HCT116 (cell line): ENCODE measurements around the gene MKNK1. TPM values are rescaled to one million over a fixed set of nuclear protein-coding genes. Genes with fewer than 3 reads are reported as not detected.

Experiments used
- ATAC-seq: fragments of 200-7000 bp; cut with Tn5 transposase; 2 replicates; pipeline ENCODE4 v1.9.1; 2020; ENCODE audit warnings: mild to moderate bottlenecking, moderate library complexity
- BruUV-seq: library from RNA; stranded (reverse); fragments of 400-500 nt; replicated peaks from 2 replicates; lab custom pipeline; 2021; lab: Mats Ljungman, UMichigan
- CTCF ChIA-PET: fragments of 300-600 bp; sonication (Branson Sonifier 250); formaldehyde crosslinking; loops from one replicate; lab custom pipeline; 2021; ENCODE audit warnings: antibody characterized with exemption; lab: Charles Lee
- POLR2A ChIA-PET: fragments of 300-600, 350-600 bp; sonication (Branson Sonifier 250); formaldehyde crosslinking; loops from one replicate; lab custom pipeline; 2021; ENCODE audit warnings: antibody characterized with exemption; lab: Charles Lee
- RAD21 ChIA-PET, 2 experiments: fragments of 300-600 bp; sonication (Branson Sonifier 250); formaldehyde crosslinking; loops; one replicate each; lab custom pipeline; 2023; ENCODE audit warnings: low total read pairs in 2 of 2; ENCODE audit not compliant: uncharacterized antibody in 2 of 2, unreplicated experiment in 2 of 2, low non-redundant PET in 1 of 2; lab: Charles Lee
- DNase-seq: peaks from one replicate; pipeline ENCODE4 v3.0.0-alpha.2; 2010; ENCODE audit warnings: low read depth, low spot score
- H2AFZ ChIP-seq: fragments of 200-600 bp; shearing (Covaris generic), sonication (generic); 2 replicates; pipeline ENCODE4 v1.6.1; 2017; ENCODE audit warnings: low read depth, mixed run types, mixed read lengths, antibody characterized with exemption, low read length; ENCODE audit not compliant: poor library complexity, severe bottlenecking
- H3K27ac ChIP-seq: 2 replicates; pipeline ENCODE4 v1.5.1; 2012; ENCODE audit warnings: low read depth, low read length
- H3K27me3 ChIP-seq: fragments of 200-600 bp; sonication (generic); 2 replicates; pipeline ENCODE4 v1.6.1; 2016; ENCODE audit warnings: mixed run types, low read length, mixed read lengths; ENCODE audit not compliant: insufficient read depth
- H3K36me3 ChIP-seq, 2 experiments: fragments of 200-500 bp in 1 of 2; fragments of 200-600 bp in 1 of 2; sonication (Bioruptor generic) in 1 of 2; sonication (generic) in 1 of 2; 2 replicates each; pipeline versions ENCODE4 v1.5.1 to v1.6.1; 2014 to 2016; ENCODE audit warnings: low read length in 2 of 2, inconsistent platforms in 1 of 2, mixed read lengths in 1 of 2, mixed run types in 1 of 2; ENCODE audit not compliant: insufficient read depth in 2 of 2, control insufficient read depth in 1 of 2
- H3K4me1 ChIP-seq, 2 experiments: fragments of 200-600 bp in 1 of 2; sonication (generic) in 1 of 2; 2 replicates each; pipeline versions ENCODE4 v1.5.1 to v1.6.1; 2012 to 2017; ENCODE audit warnings: low read length in 2 of 2, inconsistent platforms in 1 of 2, mild to moderate bottlenecking in 1 of 2, mixed read lengths in 1 of 2, mixed run types in 1 of 2, moderate library complexity in 1 of 2; ENCODE audit not compliant: insufficient read depth in 2 of 2, control insufficient read depth in 1 of 2
- H3K4me2 ChIP-seq: fragments of 200-600 bp; sonication (generic); 2 replicates; pipeline ENCODE4 v1.6.1; 2017; ENCODE audit warnings: mixed run types, low read length, mixed read lengths
- H3K4me3 ChIP-seq, 2 experiments: fragments of 200-600 bp in 1 of 2; sonication (generic) in 1 of 2; replicated peaks in 1 of 2; 2 replicates each; pipeline ENCODE4 v1.5.1; 2011 to 2016; ENCODE audit warnings: low read length in 2 of 2, control low read depth in 1 of 2, low read depth in 1 of 2, mild to moderate bottlenecking in 1 of 2, mixed read lengths in 1 of 2, mixed run types in 1 of 2
- H3K79me2 ChIP-seq: fragments of 200-600 bp; sonication (generic); 2 replicates; pipeline ENCODE4 v1.6.1; 2017; ENCODE audit warnings: mild to moderate bottlenecking, mixed run types, low read length, moderate library complexity, mixed read lengths; ENCODE audit not compliant: insufficient read depth
- H3K9ac ChIP-seq: fragments of 200-600 bp; sonication (generic); 2 replicates; pipeline ENCODE4 v1.6.1; 2016; ENCODE audit warnings: low read length, mixed read lengths
- H3K9me2 ChIP-seq: fragments of 200-600 bp; sonication (generic), shearing (Covaris generic); 2 replicates; pipeline ENCODE4 v1.6.1; 2017; ENCODE audit warnings: mixed run types, mild to moderate bottlenecking, moderate library complexity; ENCODE audit not compliant: insufficient read depth
- H3K9me3 ChIP-seq, 2 experiments: fragments of 200-500 bp in 1 of 2; fragments of 200-600 bp in 1 of 2; sonication (Bioruptor generic) in 1 of 2; sonication (generic) in 1 of 2; 2 replicates each; pipeline ENCODE4 v1.6.1; 2014 to 2017; ENCODE audit warnings: low read length in 2 of 2, mixed read lengths in 2 of 2, inconsistent platforms in 1 of 2, low read depth in 1 of 2, mild to moderate bottlenecking in 1 of 2, mixed run types in 1 of 2, moderate library complexity in 1 of 2; ENCODE audit not compliant: control insufficient read depth in 1 of 2, insufficient read depth in 1 of 2
- H4K20me1 ChIP-seq: fragments of 200-600 bp; sonication (generic), shearing (Covaris generic); 2 replicates; pipeline ENCODE4 v1.6.1; 2017; ENCODE audit warnings: mixed run types, mild to moderate bottlenecking, moderate library complexity; ENCODE audit not compliant: insufficient read depth
- CBX3 ChIP-seq: IDR thresholded peaks from 2 replicates; pipeline ENCODE4 v1.6.1; 2012; ENCODE audit warnings: low read depth
- CEBPB ChIP-seq: IDR thresholded peaks from 2 replicates; pipeline ENCODE4 v1.6.1; 2012; ENCODE audit warnings: low read depth
- ELF1 ChIP-seq: IDR thresholded peaks from 2 replicates; pipeline ENCODE4 v1.6.1; 2012; ENCODE audit warnings: low read depth, borderline replicate concordance
- EZH2 ChIP-seq: fragments of 200-600 bp; sonication (generic); IDR thresholded peaks from 2 replicates; pipeline ENCODE4 v1.6.1; 2017; ENCODE audit warnings: antibody characterized with exemption, mixed run types
- EZH2phosphoT487 ChIP-seq: fragments of 200-600 bp; IDR thresholded peaks from 2 replicates; pipeline ENCODE4 v1.6.1; 2018; ENCODE audit warnings: antibody characterized with exemption, borderline replicate concordance
- FOSL1 ChIP-seq: IDR thresholded peaks from 2 replicates; pipeline ENCODE4 v1.6.1; 2012; ENCODE audit warnings: low read depth
- JUND ChIP-seq: IDR thresholded peaks from 2 replicates; pipeline ENCODE4 v1.6.1; 2012
- POLR2A ChIP-seq: IDR thresholded peaks from 2 replicates; pipeline ENCODE4 v1.7.0; 2011; ENCODE audit warnings: borderline replicate concordance; ENCODE audit not compliant: insufficient read depth, insufficient read length; ENCODE audit errors: extremely low read depth
- POLR2AphosphoS5 ChIP-seq: IDR thresholded peaks from 2 replicates; pipeline ENCODE4 v1.6.1; 2011; ENCODE audit warnings: mild to moderate bottlenecking, low read depth, low read length, moderate library complexity
- RAD21 ChIP-seq: IDR thresholded peaks from 2 replicates; pipeline ENCODE4 v1.6.1; 2012; ENCODE audit warnings: low read depth, mild to moderate bottlenecking
- SIN3A ChIP-seq: IDR thresholded peaks from 2 replicates; pipeline ENCODE4 v1.6.1; 2012; ENCODE audit warnings: low read depth
- SP1 ChIP-seq: IDR thresholded peaks from 2 replicates; pipeline ENCODE4 v1.6.1; 2012; ENCODE audit warnings: low read depth
- SRF ChIP-seq: IDR thresholded peaks from 2 replicates; pipeline ENCODE4 v1.6.1; 2012; ENCODE audit warnings: low read depth
- TCF7L2 ChIP-seq: IDR thresholded peaks from 2 replicates; pipeline ENCODE4 v1.7.0; 2011; ENCODE audit warnings: borderline replicate concordance, inconsistent platforms; ENCODE audit not compliant: insufficient read depth, insufficient read length; ENCODE audit errors: extremely low read depth
- YY1 ChIP-seq: IDR thresholded peaks from 2 replicates; pipeline ENCODE4 v1.6.1; 2011; ENCODE audit warnings: low read length, low read depth, moderate library complexity, mild to moderate bottlenecking; ENCODE audit not compliant: insufficient replicate concordance; ENCODE audit errors: extremely low read depth
- ZFX ChIP-seq: fragments of 450-650 bp; IDR thresholded peaks from 2 replicates; pipeline ENCODE4 v1.6.1; 2017
- ZNF274 ChIP-seq: fragments of 200-500 bp; sonication (Bioruptor generic); IDR thresholded peaks from 2 replicates; pipeline ENCODE4 v1.6.1; 2014; ENCODE audit warnings: mild to moderate bottlenecking, low read depth, low read length, inconsistent platforms
- intact Hi-C: fragments of 100-400 bp; cut with micrococcal nuclease; formaldehyde crosslinking; loops from 2 replicates; pipeline ENCODE4 v1.10.0; 2022
- total RNA-seq: library from RNA; stranded (reverse); gene quantifications from one replicate; pipeline ENCODE4 v1.2.1, GENCODE V29; 2021; ENCODE audit not compliant: unreplicated experiment
- TF ChIP-seq, protein P1 (sequence below): IDR thresholded peaks from 2 replicates; pipeline ENCODE4 v1.6.1; 2012
- TF ChIP-seq, protein P2 (sequence below): IDR thresholded peaks from 2 replicates; pipeline ENCODE4 v1.6.1; 2011; ENCODE audit warnings: mild to moderate bottlenecking, low read length, moderate library complexity; ENCODE audit not compliant: insufficient replicate concordance; ENCODE audit errors: extremely low read depth
- TF ChIP-seq, protein P3 (sequence below): IDR thresholded peaks from 2 replicates; pipeline ENCODE4 v1.6.1; 2012

The MKNK1 gene
- total RNA-seq, 1 experiment from 2014 or later = 30.9 TPM

DNA sequence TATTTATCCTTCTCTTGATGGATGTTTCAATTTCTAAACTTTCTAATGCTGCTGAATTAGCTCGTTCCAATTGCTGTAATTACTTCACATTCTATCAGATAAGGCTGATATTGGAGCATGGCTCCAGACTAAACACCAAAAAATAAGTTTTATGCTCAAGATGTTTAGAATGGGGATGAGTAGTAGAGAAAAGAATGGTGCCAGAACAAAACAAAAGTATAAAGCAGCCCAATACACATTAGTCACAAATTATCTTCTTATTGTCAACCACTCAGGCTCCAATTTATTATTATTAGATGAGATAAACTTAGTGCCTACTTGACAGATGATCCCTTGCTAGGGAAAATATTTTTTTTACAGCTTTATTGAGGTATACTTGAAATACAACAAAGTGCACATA lies 42.3 kb upstream of the MKNK1 start:
- H3K27me3 ChIP-seq = no peaks in the 10 kb centered on the region
- H3K4me2 ChIP-seq = no peak overlapping the region
- H3K9ac ChIP-seq = no peak overlapping the region
- ATAC-seq = no peak
- CTCF ChIA-PET = no interaction called here
- TF ChIP-seq, protein P1, sequence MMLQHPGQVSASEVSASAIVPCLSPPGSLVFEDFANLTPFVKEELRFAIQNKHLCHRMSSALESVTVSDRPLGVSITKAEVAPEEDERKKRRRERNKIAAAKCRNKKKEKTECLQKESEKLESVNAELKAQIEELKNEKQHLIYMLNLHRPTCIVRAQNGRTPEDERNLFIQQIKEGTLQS = no peak
- TF ChIP-seq POLR2AphosphoS5 (no peak), EZH2phosphoT487 (no peak), YY1 (no peak), CEBPB (no peak), ELF1 (no peak), FOSL1 (no peak), SRF (no peak)
- TF ChIP-seq, all 23 proteins: peak for 0
- POLR2A ChIA-PET = no interaction called here
- Histone ChIP-seq H3K27ac (no peak overlapping the region), H3K4me1 (peaks cover 0 to 6% of the 10 kb centered on the region in 2 experiments; a peak in 2 of 4 replicates), H3K9me2 (no peaks in the 10 kb centered on the region), H3K36me3 (peaks cover 3 to 22% of the 10 kb centered on the region in 2 experiments; a peak in 1 of 4 replicates), H3K4me3 (no peak overlapping the region), H2AFZ (no peak overlapping the region), H3K9me3 (no peaks in the 10 kb centered on the region), H4K20me1 (no peaks in the 10 kb centered on the region), H3K79me2 (no peaks in the 10 kb centered on the region)
- no TSS peak for BruUV-seq
- RAD21 ChIA-PET = no interaction called here
- intact Hi-C loops = no loop called here
- DNase-seq = no peak

DNA sequence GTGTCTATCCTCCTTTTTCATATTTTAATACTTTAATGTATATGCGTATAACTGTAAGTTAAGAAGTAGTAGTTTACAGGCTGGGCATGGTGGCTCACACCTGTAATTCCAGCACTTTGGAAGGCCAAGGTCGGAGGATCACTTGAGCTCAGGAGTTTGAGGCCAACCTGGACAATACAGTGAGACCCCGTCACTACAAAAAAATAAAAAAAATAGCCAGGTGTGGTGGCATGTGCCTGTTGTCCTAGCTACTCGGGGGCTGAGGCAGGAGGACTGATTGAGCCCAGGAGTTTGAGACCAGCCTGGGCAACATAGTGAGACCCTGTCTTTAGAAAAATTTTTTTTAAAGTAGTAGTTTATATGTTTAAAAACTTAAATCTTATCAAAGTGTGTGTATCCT lies 41.7 kb upstream of the MKNK1 start:
- intact Hi-C loops = no loop called here
- Histone ChIP-seq H3K9ac (no peak overlapping the region), H3K4me2 (no peak overlapping the region), H3K36me3 (peaks cover 3 to 22% of the 10 kb centered on the region in 2 experiments; a peak in 1 of 4 replicates), H3K4me1 (peaks cover 0 to 6% of the 10 kb centered on the region in 2 experiments; a peak in 2 of 4 replicates), H3K9me3 (no peaks in the 10 kb centered on the region), H3K4me3 (no peak overlapping the region), H2AFZ (no peak overlapping the region), H3K27me3 (no peaks in the 10 kb centered on the region), H3K27ac (no peak overlapping the region), H3K9me2 (no peaks in the 10 kb centered on the region), H3K79me2 (no peaks in the 10 kb centered on the region), H4K20me1 (no peaks in the 10 kb centered on the region)
- ATAC-seq (no peak), DNase-seq (no peak)
- POLR2A ChIA-PET = no interaction called here
- BruUV-seq = no TSS peak
- CTCF ChIA-PET = no interaction called here
- RAD21 ChIA-PET = no interaction called here
- TF ChIP-seq CBX3 (no peak), JUND (no peak), SRF (no peak), POLR2A (no peak), SIN3A (no peak), SP1 (no peak), EZH2phosphoT487 (no peak), YY1 (no peak), CEBPB (no peak), FOSL1 (no peak), RAD21 (no peak), EZH2 (no peak), ZFX (no peak), ZNF274 (no peak), TCF7L2 (no peak)
- TF ChIP-seq, protein P2, sequence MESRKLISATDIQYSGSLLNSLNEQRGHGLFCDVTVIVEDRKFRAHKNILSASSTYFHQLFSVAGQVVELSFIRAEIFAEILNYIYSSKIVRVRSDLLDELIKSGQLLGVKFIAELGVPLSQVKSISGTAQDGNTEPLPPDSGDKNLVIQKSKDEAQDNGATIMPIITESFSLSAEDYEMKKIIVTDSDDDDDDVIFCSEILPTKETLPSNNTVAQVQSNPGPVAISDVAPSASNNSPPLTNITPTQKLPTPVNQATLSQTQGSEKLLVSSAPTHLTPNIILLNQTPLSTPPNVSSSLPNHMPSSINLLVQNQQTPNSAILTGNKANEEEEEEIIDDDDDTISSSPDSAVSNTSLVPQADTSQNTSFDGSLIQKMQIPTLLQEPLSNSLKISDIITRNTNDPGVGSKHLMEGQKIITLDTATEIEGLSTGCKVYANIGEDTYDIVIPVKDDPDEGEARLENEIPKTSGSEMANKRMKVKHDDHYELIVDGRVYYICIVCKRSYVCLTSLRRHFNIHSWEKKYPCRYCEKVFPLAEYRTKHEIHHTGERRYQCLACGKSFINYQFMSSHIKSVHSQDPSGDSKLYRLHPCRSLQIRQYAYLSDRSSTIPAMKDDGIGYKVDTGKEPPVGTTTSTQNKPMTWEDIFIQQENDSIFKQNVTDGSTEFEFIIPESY = no peak
- TF ChIP-seq, protein P3, sequence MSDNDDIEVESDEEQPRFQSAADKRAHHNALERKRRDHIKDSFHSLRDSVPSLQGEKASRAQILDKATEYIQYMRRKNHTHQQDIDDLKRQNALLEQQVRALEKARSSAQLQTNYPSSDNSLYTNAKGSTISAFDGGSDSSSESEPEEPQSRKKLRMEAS = no peak
